ENCODE results near the gene TEX22. TPM values are rescaled to one million over a fixed set of nuclear protein-coding genes. Genes with fewer than 3 reads are reported as not detected.
"Not testable (repeated sequence)": the region's sequence is repeated elsewhere in the genome, so short reads cannot be mapped to it uniquely, and the experiment has no call there.

The TEX22 gene
- total RNA-seq, 2 donors from 2014 or later = 0.95 to 3.7 TPM

DNA sequence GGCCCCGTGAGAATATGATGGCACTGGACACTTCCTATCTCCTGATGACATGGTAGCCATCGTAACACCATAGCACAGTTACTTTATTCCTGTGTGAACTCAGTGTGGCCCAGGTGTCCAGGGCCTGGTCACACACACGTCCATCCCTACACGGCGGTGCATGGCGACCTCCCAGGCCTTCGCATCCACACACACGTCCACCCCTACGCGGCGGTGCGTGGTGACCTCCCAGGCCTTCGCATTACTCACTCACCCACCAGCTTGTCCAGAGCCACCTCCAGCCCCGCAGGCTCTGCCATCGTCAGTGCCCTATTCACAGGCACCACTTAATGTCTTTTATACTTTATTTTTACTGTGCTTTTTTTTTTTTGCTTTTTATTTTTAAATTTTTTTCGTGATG lies 39.4 kb upstream of the TEX22 start:
- H3K36me3 Mint-ChIP-seq (ENCODE audit: low read depth) = no peaks in the 10 kb centered on the region
- no peak for ATAC-seq (replicated peaks)
- no peak overlapping the region for H3K27ac Mint-ChIP-seq
- H3K27me3 Mint-ChIP-seq = no peaks in the 10 kb centered on the region
- no peak overlapping the region for H3K4me3 Mint-ChIP-seq
- H3K9me3 Mint-ChIP-seq = no peaks in the 10 kb centered on the region
- H3K4me1 Mint-ChIP-seq = peaks cover 4% of the 10 kb centered on the region

DNA sequence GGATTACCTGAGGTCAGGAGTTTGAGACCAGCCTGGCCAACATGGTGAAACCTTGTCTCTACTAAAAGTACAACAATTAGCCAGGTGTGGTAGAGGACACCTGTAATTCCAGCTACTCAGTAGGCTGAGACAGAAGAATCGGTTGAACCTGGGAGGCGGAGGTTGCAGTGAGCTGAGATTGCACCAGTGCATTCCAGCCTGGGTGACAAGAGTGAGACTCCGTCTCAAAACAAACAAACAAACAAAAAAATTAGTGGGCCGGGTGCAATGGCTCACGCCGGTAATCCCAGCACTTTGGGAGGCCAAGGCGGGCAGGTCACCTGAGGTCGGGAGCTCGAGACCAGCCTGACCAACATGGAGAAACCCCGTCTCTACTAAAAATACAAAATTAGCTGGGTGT lies 36.9 kb upstream of the TEX22 start:
- H3K36me3 Mint-ChIP-seq (ENCODE audit: low read depth); H3K9me3 Mint-ChIP-seq; ATAC-seq (replicated peaks); H3K4me1 Mint-ChIP-seq; H3K27me3 Mint-ChIP-seq; H3K4me3 Mint-ChIP-seq; H3K27ac Mint-ChIP-seq: not testable (repeated sequence)

DNA sequence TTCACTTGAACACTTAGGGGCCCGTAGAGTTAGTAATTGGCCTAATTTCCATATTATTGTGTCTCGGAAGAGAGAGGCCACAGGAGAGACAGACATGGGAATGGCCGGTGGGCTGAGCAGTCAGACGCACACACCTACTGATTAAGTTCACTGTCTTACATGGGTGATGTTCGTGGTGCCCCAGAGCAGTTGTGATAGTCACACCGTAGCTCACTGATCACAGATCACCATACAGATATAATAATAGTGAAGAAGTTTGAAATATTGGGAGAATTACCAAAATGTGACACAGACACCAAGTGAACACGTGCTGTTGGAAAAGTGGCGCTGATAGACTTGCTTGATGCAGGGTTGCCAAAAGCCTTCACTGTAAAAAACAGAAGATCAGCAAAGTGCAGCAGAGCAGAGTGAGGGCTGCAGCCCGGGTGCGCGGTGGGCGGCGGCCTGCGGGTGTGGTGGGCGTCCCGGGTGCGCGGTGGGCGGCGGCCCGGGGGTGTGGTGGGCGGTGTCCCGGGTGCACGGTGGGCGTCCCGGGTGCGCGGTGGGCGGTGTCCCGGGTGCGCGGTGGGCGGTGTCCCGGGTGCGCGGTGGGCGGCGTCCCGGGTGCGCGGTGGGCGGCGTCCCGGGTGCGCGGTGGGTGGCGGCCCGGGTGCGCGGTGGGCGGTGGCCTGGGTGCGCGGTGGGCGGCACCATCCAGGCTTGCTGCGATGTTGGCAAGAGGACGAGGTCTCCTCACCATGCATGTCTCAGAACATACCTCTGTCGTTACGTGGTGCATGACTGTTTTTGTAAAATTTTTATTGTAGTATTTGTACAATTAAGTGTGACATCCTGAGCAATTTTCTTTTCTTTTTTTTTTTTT lies 34.3 kb upstream of the TEX22 start:
- H3K9me3 Mint-ChIP-seq = no peaks in the 10 kb centered on the region
- peak overlapping the region; percentile 32 for H3K4me3 Mint-ChIP-seq
- no peaks in the 10 kb centered on the region for H3K36me3 Mint-ChIP-seq (ENCODE audit: low read depth)
- ATAC-seq (replicated peaks) = no peak
- no peaks in the 10 kb centered on the region for H3K27me3 Mint-ChIP-seq
- peak overlapping the region; percentile 41 for H3K27ac Mint-ChIP-seq
- peaks cover 4% of the 10 kb centered on the region for H3K4me1 Mint-ChIP-seq

DNA sequence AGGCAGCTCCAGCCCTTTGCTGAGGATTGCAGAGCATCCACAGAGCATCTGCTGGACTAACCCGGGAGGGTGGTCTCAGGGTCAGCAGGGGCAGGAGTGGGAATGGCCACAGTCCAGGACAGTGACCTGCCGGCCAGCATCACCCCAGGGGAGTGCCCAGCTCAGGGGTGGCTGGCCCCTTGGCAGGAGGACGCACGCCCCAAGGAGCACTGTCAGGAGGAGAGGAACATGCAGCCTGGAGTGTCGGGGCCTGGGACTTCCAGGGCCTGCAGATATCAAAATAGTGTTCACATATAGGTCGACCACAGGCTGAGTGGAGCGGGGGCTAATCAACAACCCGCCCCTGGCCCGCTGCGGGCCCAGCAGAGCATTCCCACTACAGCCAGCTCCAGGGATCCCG lies 33.2 kb upstream of the TEX22 start:
- Mint-ChIP-seq H3K9me3 (no peaks in the 10 kb centered on the region), H3K27ac (no peak overlapping the region), H3K27me3 (no peaks in the 10 kb centered on the region), H3K4me1 (peaks cover 4% of the 10 kb centered on the region), H3K36me3 (ENCODE audit: low read depth) (no peaks in the 10 kb centered on the region), H3K4me3 (no peak overlapping the region)
- ATAC-seq (replicated peaks) = no peak

DNA sequence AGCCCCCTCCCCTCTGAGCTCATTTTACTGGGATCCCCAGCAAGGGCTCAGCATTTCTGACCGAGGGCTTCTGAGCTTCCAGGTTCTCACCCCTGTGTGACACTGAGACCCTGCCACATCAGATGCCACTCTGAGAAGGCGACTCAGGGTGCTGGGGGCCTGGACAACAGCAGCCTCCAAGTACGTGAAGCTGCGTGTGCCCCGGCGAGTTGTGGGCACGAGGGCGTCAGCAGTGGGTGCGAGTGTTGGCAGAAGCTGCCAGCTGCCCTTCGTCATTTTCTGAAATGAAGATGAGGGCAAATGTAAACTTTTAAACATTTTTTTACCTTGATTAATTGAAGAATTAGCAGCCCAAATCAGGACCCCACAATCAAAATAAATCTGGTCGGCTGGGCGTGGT lies 32.7 kb upstream of the TEX22 start:
- no peak for ATAC-seq (replicated peaks)
- Mint-ChIP-seq H3K4me3 (no peak overlapping the region), H3K9me3 (no peaks in the 10 kb centered on the region), H3K36me3 (ENCODE audit: low read depth) (no peaks in the 10 kb centered on the region), H3K27ac (no peak overlapping the region), H3K4me1 (peaks cover 4% of the 10 kb centered on the region), H3K27me3 (no peaks in the 10 kb centered on the region)

DNA sequence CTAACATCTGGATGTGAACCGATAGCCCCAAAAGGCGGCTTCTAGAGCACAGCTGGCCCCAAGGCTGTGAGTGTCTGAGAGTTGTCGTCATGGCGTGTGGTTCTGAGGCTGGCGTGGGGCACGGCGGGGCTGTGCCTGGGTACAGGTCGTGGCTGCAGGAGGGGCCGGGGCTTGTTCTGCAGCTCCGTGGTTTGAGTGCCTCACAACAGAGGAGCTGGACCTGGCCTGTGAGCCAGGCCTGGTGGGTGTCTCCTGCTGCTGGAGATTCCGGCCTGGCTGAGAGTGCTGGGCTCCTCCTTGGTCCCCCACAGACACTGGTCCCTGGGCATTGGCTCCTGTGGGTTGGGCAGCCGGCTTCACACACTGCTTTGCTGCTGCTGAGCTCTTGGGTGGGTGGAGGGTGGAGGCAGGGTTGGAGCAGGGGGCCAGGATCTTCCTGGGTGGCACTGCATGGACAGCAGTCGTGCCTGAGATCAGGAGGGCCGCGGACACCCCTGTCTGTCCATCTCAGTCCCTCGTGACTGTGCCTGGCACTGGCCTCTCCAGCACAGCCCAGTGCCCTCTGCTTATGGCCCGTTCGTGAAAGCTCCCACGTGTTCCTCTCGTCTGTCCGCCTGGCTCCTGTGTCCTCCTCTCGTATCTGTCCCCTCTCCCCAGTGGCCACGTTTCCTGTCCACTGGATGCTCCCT lies 31.8 kb upstream of the TEX22 start:
- no peak overlapping the region for H3K27ac Mint-ChIP-seq
- H3K4me3 Mint-ChIP-seq = no peak overlapping the region
- peaks cover 4% of the 10 kb centered on the region for H3K4me1 Mint-ChIP-seq

DNA sequence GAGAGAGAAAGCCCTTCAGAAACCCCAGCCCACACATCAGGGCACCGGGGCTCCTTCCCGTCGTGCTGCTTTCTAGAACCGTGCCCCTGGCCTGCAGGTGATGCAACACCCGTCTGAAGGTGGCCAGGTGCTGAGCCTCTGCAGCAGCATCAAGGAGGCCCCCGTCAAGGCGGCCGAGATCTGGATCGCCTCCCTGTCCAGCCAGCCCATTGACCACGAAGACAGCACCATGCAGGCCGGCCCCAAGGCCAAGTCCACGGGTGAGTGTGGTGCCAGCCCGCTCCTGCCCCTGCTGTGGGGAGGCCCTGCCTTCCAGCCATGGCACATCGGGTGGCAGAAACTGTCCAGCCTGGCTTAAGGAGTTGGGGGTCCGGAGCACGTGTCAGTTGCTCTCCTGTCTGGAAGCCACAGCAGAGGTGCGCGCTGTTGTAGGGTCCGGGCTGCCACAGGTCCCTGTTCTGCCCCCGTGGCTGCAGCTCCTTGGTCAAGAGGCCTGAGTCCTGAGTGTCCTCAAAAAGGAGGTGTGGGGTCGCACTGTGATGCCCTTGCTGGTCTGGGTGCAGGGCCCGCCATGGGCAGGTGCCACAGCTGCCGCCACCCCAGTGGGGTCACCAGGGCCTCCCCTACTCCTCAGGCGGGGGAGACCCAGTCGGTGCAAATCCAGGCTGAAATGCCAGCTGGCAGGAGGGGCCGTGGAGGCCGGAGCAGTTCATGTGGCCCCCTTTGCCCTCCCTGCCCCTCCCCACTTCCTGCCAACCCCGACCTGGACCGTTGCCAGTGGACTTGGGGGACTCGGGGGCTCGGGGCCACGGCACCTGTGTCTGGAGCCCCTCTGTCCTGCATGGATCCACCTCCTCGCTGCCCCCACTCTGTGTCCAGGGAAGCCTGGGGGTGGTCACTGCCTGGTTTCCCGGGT lies 31.0 kb upstream of the TEX22 start:
- Mint-ChIP-seq H3K36me3 (ENCODE audit: low read depth) (no peaks in the 10 kb centered on the region), H3K27me3 (no peaks in the 10 kb centered on the region), H3K9me3 (no peaks in the 10 kb centered on the region), H3K4me1 (peaks cover 4% of the 10 kb centered on the region), H3K4me3 (no peak overlapping the region), H3K27ac (no peak overlapping the region)
- no peak for ATAC-seq (replicated peaks)

More for the DNA sequence above, 31.8 kb upstream of the TEX22 start:
- H3K9me3 Mint-ChIP-seq = no peaks in the 10 kb centered on the region
- H3K36me3 Mint-ChIP-seq (ENCODE audit: low read depth) = no peaks in the 10 kb centered on the region
- no peaks in the 10 kb centered on the region for H3K27me3 Mint-ChIP-seq
- no peak for ATAC-seq (replicated peaks)

DNA sequence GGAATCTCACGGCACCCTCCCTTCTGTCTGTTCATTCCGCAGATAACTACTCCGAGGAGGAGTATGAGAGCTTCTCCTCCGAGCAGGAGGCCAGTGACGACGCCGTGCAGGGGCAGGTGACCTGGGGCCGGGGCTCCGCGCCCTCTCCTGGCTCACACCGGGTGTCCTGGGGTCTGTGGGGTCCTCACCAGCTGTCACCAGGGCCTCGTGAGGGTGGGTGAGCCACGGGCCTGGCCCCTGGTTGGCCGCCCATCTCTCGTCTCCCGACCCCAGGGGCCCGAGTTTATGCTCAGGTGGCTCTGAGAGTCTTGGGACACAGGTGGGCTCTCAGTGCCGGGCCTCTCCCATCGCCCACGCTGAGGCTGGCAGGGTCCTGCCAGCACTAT lies 30.3 kb upstream of the TEX22 start:
- H3K36me3 Mint-ChIP-seq (ENCODE audit: low read depth) = no peaks in the 10 kb centered on the region
- H3K27ac Mint-ChIP-seq = no peak overlapping the region
- peaks cover 4% of the 10 kb centered on the region for H3K4me1 Mint-ChIP-seq
- H3K27me3 Mint-ChIP-seq = no peaks in the 10 kb centered on the region
- H3K9me3 Mint-ChIP-seq = no peaks in the 10 kb centered on the region
- no peak overlapping the region for H3K4me3 Mint-ChIP-seq
- ATAC-seq (replicated peaks) = no peak

DNA sequence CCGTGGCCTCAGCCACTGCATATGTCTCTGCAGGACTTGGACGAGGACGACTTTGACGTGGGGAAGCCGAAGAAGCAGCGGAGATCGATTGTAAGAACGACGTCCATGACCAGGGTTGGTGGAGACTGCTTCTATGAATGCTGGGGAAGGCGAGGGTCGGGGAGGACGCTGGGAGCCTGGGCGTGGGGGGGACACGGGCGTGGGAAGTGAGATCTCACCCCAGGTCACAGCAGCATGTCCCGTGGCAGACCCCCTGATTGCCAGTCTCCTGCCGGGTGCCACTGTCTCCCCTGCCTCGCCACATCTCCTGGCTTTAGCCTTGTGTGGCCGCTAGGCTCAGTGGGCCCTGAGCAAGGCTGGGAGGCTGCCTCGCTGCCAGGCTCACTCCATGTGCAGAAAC lies 29.9 kb upstream of the TEX22 start:
- Mint-ChIP-seq H3K27me3 (no peaks in the 10 kb centered on the region), H3K9me3 (no peaks in the 10 kb centered on the region), H3K36me3 (ENCODE audit: low read depth) (no peaks in the 10 kb centered on the region), H3K4me3 (no peak overlapping the region), H3K27ac (no peak overlapping the region), H3K4me1 (peaks cover 4% of the 10 kb centered on the region)
- no peak for ATAC-seq (replicated peaks)

DNA sequence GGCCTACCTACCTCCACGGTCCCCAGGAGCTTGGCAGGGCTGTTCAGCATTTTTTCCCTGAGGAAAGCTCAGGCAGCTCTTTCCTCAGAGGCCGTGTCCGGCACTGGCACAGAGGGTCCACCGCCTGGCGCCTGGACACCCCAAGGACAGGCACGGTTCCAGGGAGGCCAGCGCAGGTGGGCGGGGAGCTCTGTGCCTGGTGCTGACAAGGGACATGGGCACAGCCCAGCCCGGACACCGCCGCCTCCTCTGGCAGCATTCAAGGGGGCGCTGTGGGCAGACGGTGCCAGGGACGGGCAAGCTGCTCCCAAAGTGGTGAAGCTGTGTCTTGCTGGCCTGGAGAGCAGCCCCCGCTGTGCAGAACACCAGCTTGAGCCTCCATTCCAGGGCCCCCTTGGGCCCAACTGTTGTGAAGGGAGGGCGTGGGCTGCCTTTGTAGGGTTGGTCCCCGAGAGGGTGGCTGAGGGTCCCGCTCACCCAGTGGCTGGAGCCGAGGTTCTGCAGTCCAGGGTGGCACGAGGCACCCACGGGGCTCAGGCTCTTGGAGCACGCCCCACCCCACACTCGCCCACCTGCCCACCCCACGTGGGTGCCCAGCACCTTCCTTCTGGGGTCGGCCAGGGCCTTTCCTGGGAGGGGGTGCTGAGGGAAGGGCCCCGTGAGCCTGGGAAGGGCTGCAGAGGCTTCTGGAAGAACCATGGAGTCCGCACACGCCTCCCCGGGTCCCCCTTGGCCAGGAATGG lies 29.3 kb upstream of the TEX22 start:
- Mint-ChIP-seq H3K27me3 (no peaks in the 10 kb centered on the region), H3K36me3 (ENCODE audit: low read depth) (no peaks in the 10 kb centered on the region), H3K27ac (no peak overlapping the region), H3K4me3 (no peak overlapping the region), H3K9me3 (no peaks in the 10 kb centered on the region), H3K4me1 (no peaks in the 10 kb centered on the region)
- ATAC-seq (replicated peaks) = no peak

DNA sequence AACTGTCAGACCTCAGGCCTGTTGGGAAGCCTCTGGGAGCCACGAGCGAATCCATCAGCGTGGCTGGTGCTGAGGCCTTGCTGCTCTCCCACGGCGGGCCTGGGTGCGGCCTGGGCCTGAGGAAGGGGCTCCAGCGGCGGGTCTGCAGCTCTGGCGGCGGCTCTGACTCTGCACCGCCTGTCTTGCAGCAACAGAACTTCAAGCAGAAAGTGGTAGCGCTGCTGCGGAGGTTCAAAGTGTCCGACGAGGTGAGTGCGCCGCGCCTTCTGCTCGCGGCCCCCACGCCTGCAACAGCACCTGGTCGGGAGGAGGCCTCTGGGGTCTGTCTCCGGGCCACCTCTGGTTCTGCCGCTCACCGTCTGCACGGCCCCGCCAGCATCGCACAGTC lies 28.7 kb upstream of the TEX22 start:
- no peak for ATAC-seq (replicated peaks)
- no peak overlapping the region for H3K27ac Mint-ChIP-seq
- no peaks in the 10 kb centered on the region for H3K27me3 Mint-ChIP-seq

DNA sequence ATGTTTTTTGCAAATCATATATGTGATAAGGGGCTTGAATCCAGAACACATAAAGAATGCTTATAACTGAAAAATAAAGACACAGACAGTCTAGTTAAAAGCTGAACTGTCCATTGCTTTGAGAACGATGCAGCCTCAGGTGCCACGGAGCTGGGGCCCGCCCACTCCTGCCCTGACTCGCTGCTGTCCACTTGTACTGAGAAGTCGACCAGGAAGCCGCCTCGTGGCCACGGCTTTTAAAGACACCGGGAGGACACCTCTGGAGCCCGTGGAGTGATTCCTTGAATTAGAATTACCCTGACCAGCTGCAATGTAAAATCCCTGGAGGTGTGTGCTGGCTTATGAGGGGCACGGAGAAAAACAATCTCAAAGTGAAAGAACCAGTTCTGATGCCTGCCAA lies 23.9 kb upstream of the TEX22 start:
- H3K36me3 Mint-ChIP-seq (ENCODE audit: low read depth) = no peaks in the 10 kb centered on the region
- H3K27me3 Mint-ChIP-seq = no peaks in the 10 kb centered on the region
- no peak overlapping the region for H3K27ac Mint-ChIP-seq
- H3K4me3 Mint-ChIP-seq = no peak overlapping the region
- no peaks in the 10 kb centered on the region for H3K9me3 Mint-ChIP-seq
- H3K4me1 Mint-ChIP-seq = peaks cover 8% of the 10 kb centered on the region
- ATAC-seq (replicated peaks) = no peak

More for the DNA sequence above, 28.7 kb upstream of the TEX22 start:
- Mint-ChIP-seq H3K4me3 (no peak overlapping the region), H3K36me3 (ENCODE audit: low read depth) (no peaks in the 10 kb centered on the region), H3K9me3 (no peaks in the 10 kb centered on the region), H3K4me1 (no peaks in the 10 kb centered on the region)

DNA sequence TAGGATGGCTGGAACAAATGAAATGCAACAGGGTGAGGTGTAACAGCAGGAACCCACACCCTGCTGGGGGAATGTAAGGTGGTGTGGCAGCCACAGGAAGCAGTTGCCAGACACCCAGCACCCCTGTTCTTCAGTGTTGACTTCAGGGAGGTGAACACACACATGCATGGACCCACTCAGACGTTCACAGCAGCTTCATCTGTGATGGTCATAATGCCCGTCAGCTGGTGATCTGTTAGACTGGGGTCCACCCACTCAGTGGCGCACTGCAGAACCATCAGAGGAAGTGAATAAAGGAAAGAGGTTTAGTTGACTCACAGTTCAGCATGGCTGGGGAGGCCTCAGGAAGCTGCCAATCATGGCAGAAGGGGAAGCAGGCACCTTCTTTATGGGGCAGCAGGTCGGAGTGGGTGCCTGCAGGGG lies 22.7 kb upstream of the TEX22 start:
- peak overlapping the region; percentile 47 for H3K4me3 Mint-ChIP-seq
- peaks cover 8% of the 10 kb centered on the region for H3K4me1 Mint-ChIP-seq
- no peaks in the 10 kb centered on the region for H3K27me3 Mint-ChIP-seq
- no peaks in the 10 kb centered on the region for H3K36me3 Mint-ChIP-seq (ENCODE audit: low read depth)
- ATAC-seq (replicated peaks) = peak; percentile 92
- H3K27ac Mint-ChIP-seq = peak overlapping the region; percentile 87
- H3K9me3 Mint-ChIP-seq = no peaks in the 10 kb centered on the region

Data from activated T-helper 17 cell treated with anti-CD3 and anti-CD28 coated beads, Interleukin-2, amount 50 U/mL, for 72 hours (primary cell).